Measurements from ENCODE around the gene IFNL4. TPM values are rescaled to one million over a fixed set of nuclear protein-coding genes. Genes with fewer than 3 reads are reported as not detected.

The IFNL4 gene
- total RNA-seq, 2 donors from 2014 or later: not detected

- Histone ChIP-seq H3K27ac (peak overlapping the region; percentile 65 to 78 (median 76)), H3K36me3 (replicated peaks in 1 of 2; ENCODE audit: insufficient read depth in 1 of 2, low read depth in 2 of 2) (no peaks in the 10 kb centered on the region), H3K4me3 (no peak overlapping the region), H3K9me3 (no peaks in the 10 kb centered on the region), H3K27me3 (no peaks in the 10 kb centered on the region), H3K4me1 (peaks cover 43% of the 10 kb centered on the region)
- intact Hi-C loops (cut with DNase I): no loop called here
- DNase-seq (peak; percentile 39 to 80 (median 64)), ATAC-seq (no peak)
- TF ChIP-seq, protein P1, sequence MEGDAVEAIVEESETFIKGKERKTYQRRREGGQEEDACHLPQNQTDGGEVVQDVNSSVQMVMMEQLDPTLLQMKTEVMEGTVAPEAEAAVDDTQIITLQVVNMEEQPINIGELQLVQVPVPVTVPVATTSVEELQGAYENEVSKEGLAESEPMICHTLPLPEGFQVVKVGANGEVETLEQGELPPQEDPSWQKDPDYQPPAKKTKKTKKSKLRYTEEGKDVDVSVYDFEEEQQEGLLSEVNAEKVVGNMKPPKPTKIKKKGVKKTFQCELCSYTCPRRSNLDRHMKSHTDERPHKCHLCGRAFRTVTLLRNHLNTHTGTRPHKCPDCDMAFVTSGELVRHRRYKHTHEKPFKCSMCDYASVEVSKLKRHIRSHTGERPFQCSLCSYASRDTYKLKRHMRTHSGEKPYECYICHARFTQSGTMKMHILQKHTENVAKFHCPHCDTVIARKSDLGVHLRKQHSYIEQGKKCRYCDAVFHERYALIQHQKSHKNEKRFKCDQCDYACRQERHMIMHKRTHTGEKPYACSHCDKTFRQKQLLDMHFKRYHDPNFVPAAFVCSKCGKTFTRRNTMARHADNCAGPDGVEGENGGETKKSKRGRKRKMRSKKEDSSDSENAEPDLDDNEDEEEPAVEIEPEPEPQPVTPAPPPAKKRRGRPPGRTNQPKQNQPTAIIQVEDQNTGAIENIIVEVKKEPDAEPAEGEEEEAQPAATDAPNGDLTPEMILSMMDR (IDR thresholded peaks at IDR 0.05): no peak
- peak in 1 of 3 donors; percentile 6 for TF ChIP-seq POLR2A (IDR thresholded peaks at IDR 0.05)
- 35 to 46% methylated on average over 9 of the region's 9 CpGs for WGBS, 2 donors
Measured at GRCh38 chr19:39208175-39208795, 40.4 kb downstream of the IFNL4 start.

- Histone ChIP-seq H3K9me3 (no peaks in the 10 kb centered on the region), H3K27me3 (no peaks in the 10 kb centered on the region), H3K4me3 (no peak overlapping the region), H3K4me1 (peaks cover 43% of the 10 kb centered on the region), H3K36me3 (replicated peaks in 1 of 2; ENCODE audit: insufficient read depth in 1 of 2, low read depth in 2 of 2) (no peaks in the 10 kb centered on the region), H3K27ac (peak overlapping the region in 2 of 4 donors; percentile 75 to 76)
- no peak for ATAC-seq
- DNase-seq: no peak
- intact Hi-C loops (cut with DNase I): no loop called here
- 47 to 62% methylated on average over 6 of the region's 6 CpGs for WGBS, 2 donors
- TF ChIP-seq POLR2A (IDR thresholded peaks at IDR 0.05): no peak
- TF ChIP-seq, protein P1 (IDR thresholded peaks at IDR 0.05): no peak
Measured at GRCh38 chr19:39207293-39207836, 41.3 kb downstream of the IFNL4 start.

- no peaks in the 10 kb centered on the region for H3K9me3 ChIP-seq
Measured at GRCh38 chr19:39206122-39206521, 42.5 kb downstream of the IFNL4 start.

DNA sequence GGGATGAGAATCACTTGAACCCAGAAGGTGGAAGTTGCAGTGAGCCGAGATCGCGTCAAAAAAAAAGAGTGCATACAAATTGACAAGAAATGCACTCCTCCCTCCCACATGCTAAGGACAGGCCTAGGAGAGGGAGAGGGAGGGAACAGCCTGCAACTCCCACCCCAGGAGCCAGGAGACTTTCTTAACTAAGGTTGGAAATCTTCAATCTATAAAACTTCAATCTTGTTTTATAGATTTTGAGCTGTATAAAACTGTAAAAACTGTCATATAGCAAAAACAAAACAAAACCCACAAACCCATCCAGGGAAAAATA lies 43.2 kb downstream of the IFNL4 start:
- intact Hi-C loops (cut with DNase I): no loop called here
- DNase-seq (no peak), ATAC-seq (no peak)
- Histone ChIP-seq H3K4me1 (peaks cover 48% of the 10 kb centered on the region), H3K27me3 (no peaks in the 10 kb centered on the region), H3K4me3 (no peak overlapping the region), H3K9me3 (no peaks in the 10 kb centered on the region), H3K27ac (peak overlapping the region; percentile 42 to 91 (median 76)), H3K36me3 (replicated peaks in 1 of 2; ENCODE audit: insufficient read depth in 1 of 2, low read depth in 2 of 2) (no peaks in the 10 kb centered on the region)
- 34 to 40% methylated on average over 3 of the region's 3 CpGs for WGBS, 2 donors
- TF ChIP-seq, protein P1 (IDR thresholded peaks at IDR 0.05): no peak
- no peak for TF ChIP-seq POLR2A (IDR thresholded peaks at IDR 0.05)

More at GRCh38 chr19:39206122-39206521, 42.5 kb downstream of the IFNL4 start:
- Histone ChIP-seq H3K4me1 (peaks cover 43% of the 10 kb centered on the region), H3K27ac (peak overlapping the region in 1 of 4 donors; percentile 3), H3K27me3 (no peaks in the 10 kb centered on the region), H3K4me3 (no peak overlapping the region), H3K36me3 (replicated peaks in 1 of 2; ENCODE audit: insufficient read depth in 1 of 2, low read depth in 2 of 2) (no peaks in the 10 kb centered on the region)
- intact Hi-C loops (cut with DNase I): no loop called here
- no peak for TF ChIP-seq POLR2A (IDR thresholded peaks at IDR 0.05)
- TF ChIP-seq, protein P1 (IDR thresholded peaks at IDR 0.05): no peak
- 74 to 81% methylated on average over 6 of the region's 6 CpGs for WGBS, 2 donors
- ATAC-seq (no peak), DNase-seq (no peak)
